UCSD-AML1 (cell line): Measurements from ENCODE around the gene NCBP3.

Experiments
- DNase-seq: peaks from one replicate; lab custom pipeline; 2025; ENCODE audit not compliant: unreplicated experiment; lab: John Stamatoyannopoulos, UW

The NCBP3 gene

DNA sequence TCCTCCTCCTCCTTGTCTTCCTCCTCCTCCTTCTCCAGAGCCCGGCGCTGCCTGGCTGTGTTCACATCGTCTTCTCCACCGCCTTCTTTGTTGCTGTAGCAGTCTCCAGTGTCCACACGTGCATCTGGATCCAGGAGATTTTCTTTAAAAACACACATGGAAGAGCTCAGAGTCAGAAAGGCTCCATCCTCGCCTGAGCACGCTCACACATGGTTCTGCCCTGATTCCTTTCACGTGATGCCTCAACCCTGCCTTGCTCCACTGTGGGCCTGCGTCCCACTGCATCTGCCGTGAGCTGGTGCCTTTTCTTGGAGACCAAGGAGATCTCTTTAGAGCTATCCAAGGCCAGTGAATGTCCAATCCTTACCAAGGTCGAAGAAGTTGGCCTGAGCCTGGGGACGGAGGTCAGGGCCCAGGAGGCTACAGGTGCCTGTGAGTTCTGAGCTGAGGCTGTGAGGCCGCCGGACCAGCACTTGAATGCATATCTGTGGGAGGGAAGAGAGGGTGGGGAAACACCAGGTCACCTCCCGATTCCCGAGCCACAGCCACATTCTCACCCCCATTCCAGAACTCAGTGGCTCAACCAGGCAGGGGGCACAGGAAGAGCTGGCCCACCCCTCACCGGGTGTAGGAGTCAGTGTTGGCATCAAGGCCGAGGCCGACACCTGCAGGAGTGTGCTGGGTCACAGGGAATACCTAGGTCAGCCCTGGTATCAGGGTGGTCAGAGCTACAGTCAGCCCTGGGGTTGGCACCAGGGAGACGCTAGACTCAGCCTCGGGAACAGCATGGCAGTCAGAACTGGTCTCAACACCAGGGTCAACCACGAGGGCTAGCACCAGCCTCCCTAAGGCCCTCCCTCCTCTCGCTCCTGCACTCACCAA is 84.8 kb downstream of the NCBP3 start:
- DNase-seq, result no peak

DNA sequence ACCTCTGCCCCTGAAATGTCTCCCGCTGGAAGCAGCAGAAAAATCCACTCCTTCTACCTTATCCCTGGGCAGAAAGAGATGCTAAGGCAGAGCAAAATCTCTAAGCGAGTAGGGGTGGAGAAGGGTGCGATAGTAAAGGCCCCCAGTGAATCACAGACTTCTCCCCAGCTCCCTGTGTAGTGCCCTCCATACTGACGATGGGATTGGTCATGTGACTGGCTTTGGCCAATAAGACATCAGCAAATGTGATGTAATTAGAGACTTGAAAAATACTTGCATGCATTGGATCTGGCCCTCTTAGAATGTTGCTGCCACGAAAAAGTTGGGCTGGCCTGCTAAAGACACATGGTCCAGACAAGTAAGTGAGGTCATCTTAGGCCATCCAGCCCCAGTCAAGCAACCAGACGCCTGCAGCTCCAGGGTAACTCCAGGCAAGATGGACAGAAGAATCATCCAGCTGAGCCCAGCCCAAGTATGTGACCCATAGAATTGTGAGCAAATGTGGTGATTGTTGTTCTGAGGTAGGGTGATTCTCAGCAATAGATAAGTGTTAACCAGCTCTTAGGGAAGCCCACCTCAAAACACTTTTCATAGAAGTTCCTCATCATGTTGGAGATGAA is 86.3 kb downstream of the NCBP3 start:
- DNase-seq, result no peak

DNA sequence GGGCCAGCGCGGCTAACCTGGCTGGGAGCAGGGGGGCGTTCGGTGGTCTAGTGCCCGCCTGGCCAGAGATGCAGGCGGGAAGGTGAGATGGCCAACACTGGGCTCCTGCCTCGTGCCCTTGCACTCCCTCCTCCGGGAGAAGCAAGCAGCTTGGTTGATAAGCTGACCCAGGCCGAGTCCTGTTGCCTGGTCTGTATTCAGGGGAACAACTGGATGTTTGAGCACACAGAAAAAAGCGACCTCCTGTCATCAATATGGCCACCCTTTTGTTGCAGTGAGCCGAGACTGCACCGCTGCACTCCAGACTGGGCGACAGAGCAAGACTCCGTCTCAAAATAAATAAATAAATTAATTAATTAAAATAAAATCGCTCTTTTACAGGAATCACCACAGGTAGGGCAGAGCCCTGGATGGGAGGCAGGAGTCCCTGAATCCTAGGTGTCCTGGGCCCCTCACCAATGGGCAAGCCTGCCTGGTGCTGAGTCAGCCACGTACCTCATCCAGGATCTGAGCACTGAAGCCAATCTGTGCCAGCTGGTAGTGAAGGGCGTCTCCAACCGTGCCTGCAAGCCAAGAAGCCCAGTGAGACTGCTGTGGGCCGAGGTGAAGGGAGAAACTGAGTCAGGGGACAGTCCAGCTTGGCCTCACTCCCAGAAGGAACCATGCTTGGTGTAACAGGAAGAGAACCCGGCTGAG is 90.6 kb downstream of the NCBP3 start:
- no peak for DNase-seq

DNA sequence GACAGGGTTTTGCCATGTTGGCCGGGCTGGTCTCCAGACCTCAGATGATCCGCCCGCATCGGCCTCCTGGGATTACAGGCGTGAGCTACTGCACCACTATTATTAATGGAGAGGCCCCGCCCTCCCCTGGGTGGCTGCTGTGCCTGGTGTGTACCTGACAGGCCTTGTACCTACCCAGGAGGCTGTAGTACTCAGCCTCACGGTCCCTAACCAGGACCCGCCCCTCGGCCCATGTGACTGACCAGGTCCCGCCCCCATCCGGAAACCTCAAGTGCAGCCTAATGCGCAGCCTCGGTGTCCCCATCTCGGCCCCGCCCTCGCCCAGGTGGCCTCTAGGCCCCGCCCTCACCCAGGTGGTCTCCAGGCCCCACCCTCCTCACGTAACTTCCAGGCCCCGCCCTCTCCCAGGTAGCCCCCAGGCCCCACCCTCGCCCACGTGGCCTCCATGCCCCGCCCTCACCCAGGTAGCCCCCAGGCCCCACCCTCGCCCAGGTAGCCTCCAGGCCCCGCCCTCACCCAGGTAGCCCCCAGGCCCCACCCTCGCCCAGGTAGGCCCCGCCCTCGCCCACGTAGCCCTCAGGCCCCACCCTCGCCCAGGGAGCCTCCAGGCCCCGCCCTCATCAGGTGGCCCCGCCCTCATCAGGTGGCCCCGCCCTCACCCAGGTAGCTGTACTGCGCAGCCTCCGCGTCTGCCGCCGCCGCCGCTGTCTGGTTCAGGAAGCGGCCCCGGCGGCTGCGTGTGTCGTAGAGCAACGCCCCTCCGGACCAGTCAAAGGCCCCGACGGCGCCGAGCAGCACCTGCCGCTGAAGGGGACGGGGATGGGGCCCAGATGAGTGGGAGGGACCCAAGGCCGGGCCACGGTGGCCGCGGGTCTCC is 91.3 kb downstream of the NCBP3 start:
- DNase-seq, result no peak

DNA sequence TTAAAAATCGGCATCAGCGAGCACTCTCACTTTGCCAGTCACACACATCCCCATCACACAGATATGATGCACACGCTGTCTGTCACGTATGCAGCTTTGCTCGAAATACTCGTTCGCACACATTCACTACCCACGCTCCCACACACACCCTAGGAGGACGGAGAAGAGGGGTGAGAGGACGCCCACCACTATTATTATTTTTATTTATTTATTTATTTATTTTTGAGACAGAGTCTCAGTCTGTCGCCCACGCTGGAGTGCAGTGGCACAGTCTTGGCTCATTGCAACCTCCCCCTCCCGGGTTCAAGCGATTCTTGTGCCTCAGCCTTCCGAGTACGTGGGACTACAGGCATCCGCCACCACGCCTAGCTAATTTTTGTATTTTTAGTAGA is 92.0 kb downstream of the NCBP3 start:
- no peak for DNase-seq

DNA sequence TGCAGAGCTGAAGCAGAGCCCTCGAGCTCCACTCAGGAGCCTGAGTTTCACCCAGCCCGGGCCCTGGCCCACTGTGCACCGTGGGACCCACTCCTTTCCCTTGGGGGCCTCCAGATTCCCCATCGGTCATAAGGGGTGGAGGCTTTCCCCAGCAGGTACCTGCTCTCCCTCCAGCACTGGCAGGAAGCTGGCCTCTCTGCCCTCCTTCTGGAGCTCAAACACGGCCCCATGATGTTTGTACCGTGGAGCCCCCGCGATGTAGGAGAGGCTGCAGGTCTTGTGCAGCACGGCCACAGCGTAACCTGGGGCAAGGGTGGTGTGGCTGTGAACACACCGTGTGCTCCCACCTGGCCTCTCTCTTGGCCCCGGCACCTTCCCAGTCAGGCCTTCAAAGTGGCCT is 92.4 kb downstream of the NCBP3 start:
- DNase-seq, result no peak
